Panc1 (cell line): ENCODE results near the gene MRGPRE. TPM values are rescaled to one million over a fixed set of nuclear protein-coding genes. Genes with fewer than 3 reads are reported as not detected.

Experiments used
- ATAC-seq: fragments of 200-7000 bp; cut with Tn5 transposase; 2 replicates; pipeline ENCODE4 v1.9.1; 2020; ENCODE audit warnings: mild to moderate bottlenecking, moderate library complexity
- BruUV-seq: library from RNA; stranded (reverse); fragments of 400-500 nt; replicated peaks from 2 replicates; lab custom pipeline; 2021; lab: Mats Ljungman, UMichigan
- CTCF ChIA-PET: fragments of 300-600 bp; sonication (Branson Sonifier 250); formaldehyde crosslinking; loops from one replicate; lab custom pipeline; 2022; ENCODE audit warnings: antibody characterized with exemption; lab: Charles Lee
- POLR2A ChIA-PET: fragments of 300-600 bp; sonication (Branson Sonifier 250); formaldehyde crosslinking; loops from one replicate; lab custom pipeline; 2022; ENCODE audit warnings: antibody characterized with exemption; lab: Charles Lee
- DNase-seq: peaks from one replicate; pipeline ENCODE4 v3.0.0-alpha.2; 2010; ENCODE audit warnings: low read depth, low spot score
- H3K27ac ChIP-seq: 2 replicates; pipeline ENCODE4 v1.5.1; 2011; ENCODE audit warnings: mild to moderate bottlenecking, low read length, inconsistent platforms
- H3K27me3 ChIP-seq: fragments of 200-500 bp; sonication (Bioruptor generic); 2 replicates; pipeline ENCODE4 v1.6.0; 2014; ENCODE audit warnings: low read length, inconsistent platforms; ENCODE audit not compliant: control insufficient read depth, insufficient read depth
- H3K36me3 ChIP-seq: fragments of 200-500 bp; sonication (Bioruptor generic); 2 replicates; pipeline ENCODE4 v1.5.1; 2014; ENCODE audit warnings: inconsistent platforms, mild to moderate bottlenecking, low read length, moderate library complexity; ENCODE audit not compliant: control insufficient read depth, insufficient read depth
- H3K4me1 ChIP-seq: 2 replicates; pipeline ENCODE4 v1.5.1; 2011; ENCODE audit warnings: inconsistent platforms, mild to moderate bottlenecking, low read length, moderate library complexity; ENCODE audit not compliant: control insufficient read depth, insufficient read depth
- H3K4me3 ChIP-seq, 2 experiments: 2 replicates each; pipeline ENCODE4 v1.5.1; 2011 to 2012; ENCODE audit warnings: low read depth in 2 of 2, low read length in 2 of 2, mild to moderate bottlenecking in 2 of 2, inconsistent platforms in 1 of 2, moderate library complexity in 1 of 2
- H3K9me3 ChIP-seq: fragments of 200-500 bp; sonication (Bioruptor generic); 2 replicates; pipeline ENCODE4 v1.5.1; 2014; ENCODE audit warnings: low read depth, mild to moderate bottlenecking, inconsistent platforms, low read length, moderate library complexity; ENCODE audit not compliant: control insufficient read depth, insufficient read depth
- CTCF ChIP-seq: fragments of 450-650 bp; IDR thresholded peaks from 2 replicates; pipeline ENCODE4 v1.5.1; 2017; ENCODE audit warnings: mild to moderate bottlenecking
- POLR2AphosphoS5 ChIP-seq: IDR thresholded peaks from 2 replicates; pipeline ENCODE4 v1.6.1; 2012; ENCODE audit warnings: mild to moderate bottlenecking, low read depth, low read length, moderate library complexity
- REST ChIP-seq, 2 experiments: IDR thresholded peaks; 2 replicates each; pipeline ENCODE4 v1.6.1; 2011 to 2012; ENCODE audit warnings: low read depth in 2 of 2, control low read depth in 1 of 2, low read length in 1 of 2, mild to moderate bottlenecking in 1 of 2, moderate library complexity in 1 of 2; ENCODE audit not compliant: insufficient read depth in 1 of 2
- SIN3A ChIP-seq: IDR thresholded peaks from 2 replicates; pipeline ENCODE4 v1.6.1; 2012; ENCODE audit warnings: low read depth, mild to moderate bottlenecking, low read length, moderate library complexity, borderline replicate concordance; ENCODE audit not compliant: insufficient read depth
- TCF7L2 ChIP-seq: IDR thresholded peaks from 2 replicates; pipeline ENCODE4 v1.6.1; 2011; ENCODE audit warnings: mild to moderate bottlenecking, low read depth, low read length, inconsistent platforms
- in situ Hi-C: cut with HindIII; loops from 2 replicates; pipeline ENCODE4 v1.10.0; 2016; ENCODE audit warnings: low sequenced_read_pairs, low pct_unique_long_range_greater_than_20kb
- intact Hi-C: fragments of 100-400 bp; cut with micrococcal nuclease; formaldehyde crosslinking; loops from one replicate; pipeline ENCODE4 v1.10.0; 2022; ENCODE audit not compliant: unreplicated experiment
- total RNA-seq: library from RNA; stranded (reverse); gene quantifications from one replicate; pipeline ENCODE4 v1.2.1, GENCODE V29; 2021; ENCODE audit not compliant: unreplicated experiment

The MRGPRE gene
- total RNA-seq, 1 experiment from 2014 or later: 0.13 TPM

GRCh38 chr11:3191586-3192324, 40.5 kb downstream of the MRGPRE start:
- no TSS peak for BruUV-seq
- in situ Hi-C loops (no loop called here), intact Hi-C loops (no loop called here)
- Histone ChIP-seq H3K4me1 (no peaks in the 10 kb centered on the region), H3K27ac (no peak overlapping the region), H3K27me3 (no peaks in the 10 kb centered on the region), H3K36me3 (no peaks in the 10 kb centered on the region), H3K4me3 (no peak overlapping the region), H3K9me3 (no peaks in the 10 kb centered on the region)
- TF ChIP-seq CTCF (no peak), SIN3A (no peak)
- ATAC-seq (no peak), DNase-seq (no peak)
- ChIA-PET CTCF (no interaction called here), POLR2A (no interaction called here)

- POLR2A ChIA-PET: no interaction called here
- no peaks in the 10 kb centered on the region for H3K27me3 ChIP-seq
- no peak overlapping the region for H3K27ac ChIP-seq
- TF ChIP-seq POLR2AphosphoS5 (no peak), SIN3A (no peak), TCF7L2 (no peak), REST (IDR thresholded peaks at IDR 0.05; ENCODE audit: insufficient read depth in 1 of 2, low read depth in 2 of 2, low read length in 1 of 2) (no peak), CTCF (no peak)
- in situ Hi-C loops (no loop called here), intact Hi-C loops (no loop called here)
- BruUV-seq: no TSS peak
- no peaks in the 10 kb centered on the region for H3K4me1 ChIP-seq
- ATAC-seq: no peak
- H3K9me3 ChIP-seq: no peaks in the 10 kb centered on the region
- DNase-seq: no peak
- no peaks in the 10 kb centered on the region for H3K36me3 ChIP-seq
- CTCF ChIA-PET: no interaction called here
- no peak overlapping the region for H3K4me3 ChIP-seq
These were observed 41.6 kb downstream of the MRGPRE start for GRCh38 chr11:3190600-3190999.
